Stimulated activated CD8-positive, alpha-beta memory T cell treated with anti-CD3 and anti-CD28 coated beads, Interleukin-7, amount 100 ng/mL, for 48 hours (primary cell): Measurements from ENCODE around the gene IRF6.
A peak's percentile ranks its signal among the peaks of the same experiment; 100 is the strongest.

Source experiments
- DNase-seq, 2 donors: peaks; one replicate each; pipeline ENCODE4 v3.0.0-alpha.2; 2020; ENCODE audit warnings: low read depth in 1 of 2; ENCODE audit errors: extremely low read depth in 1 of 2

Gene IRF6

DNA sequence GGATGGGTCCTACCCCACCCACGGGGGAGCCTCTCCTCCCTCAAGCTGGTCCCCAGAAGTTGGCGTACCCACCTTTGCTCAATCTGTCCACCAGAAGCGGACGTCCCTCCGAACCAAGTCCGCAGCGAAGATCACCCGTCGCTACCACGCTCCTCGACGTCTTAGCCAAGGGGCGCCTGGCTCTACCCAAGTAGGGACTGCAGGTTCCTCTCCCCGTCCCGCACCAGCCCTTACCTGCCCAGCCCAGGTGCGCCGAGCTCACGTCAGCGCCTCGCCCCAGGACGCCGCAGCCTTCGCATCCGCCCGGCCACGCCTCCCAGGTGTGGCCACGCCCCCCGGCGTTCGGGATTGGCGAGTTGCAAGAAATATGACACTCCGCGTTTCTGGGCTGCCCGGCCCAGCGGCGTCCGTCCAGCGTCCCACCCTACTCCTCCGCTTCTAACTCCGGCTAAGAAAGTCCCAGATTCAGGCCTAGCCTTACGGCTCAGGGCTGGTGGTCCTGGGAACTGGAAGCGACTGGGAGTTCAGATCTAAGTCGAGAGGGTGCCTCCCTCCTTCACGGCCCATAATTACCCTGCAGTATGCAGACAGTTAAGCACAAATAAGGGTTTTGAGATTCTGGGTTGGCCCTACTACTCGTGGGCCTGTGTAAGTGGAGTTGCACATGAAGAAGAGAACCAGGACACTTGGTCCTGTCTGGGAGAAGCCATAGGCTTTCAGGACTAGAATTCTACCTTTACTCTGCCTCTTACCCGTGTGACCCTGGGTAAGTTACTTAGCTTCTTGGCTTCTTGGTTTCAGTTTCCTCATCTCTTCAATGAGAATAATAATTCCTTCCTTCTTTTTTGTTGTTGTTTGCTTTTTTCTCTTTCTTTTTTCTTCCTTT lies at the start of gene IRF6:
IRF6 (minus strand) TSS at position 268 of the 886 bp plus-strand sequence. CDS start 4,729 bp downstream, outside the sequence.
- peak; percentile 41 to 50 for DNase-seq

DNA sequence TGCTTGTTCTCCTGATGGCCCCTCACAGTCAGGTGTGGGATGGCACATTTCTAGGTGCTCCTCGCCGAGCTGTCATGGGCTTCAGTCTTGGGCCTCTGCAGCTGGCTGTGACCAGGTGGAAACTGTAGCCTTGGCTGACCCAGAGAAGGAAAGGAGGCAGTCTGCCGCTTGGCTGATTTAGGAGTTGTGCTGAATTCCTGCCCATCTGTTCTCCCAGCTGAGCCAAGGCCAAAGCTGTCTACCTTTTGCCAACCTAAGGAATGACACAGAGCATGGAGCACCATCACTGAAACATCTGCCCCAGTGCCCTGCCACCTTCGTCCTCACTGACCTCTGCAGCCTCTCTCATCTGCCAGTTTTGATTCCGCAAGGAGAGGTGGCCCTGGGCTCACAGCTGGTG lies 49.7 kb upstream of the IRF6 start:
- DNase-seq: no peak

DNA sequence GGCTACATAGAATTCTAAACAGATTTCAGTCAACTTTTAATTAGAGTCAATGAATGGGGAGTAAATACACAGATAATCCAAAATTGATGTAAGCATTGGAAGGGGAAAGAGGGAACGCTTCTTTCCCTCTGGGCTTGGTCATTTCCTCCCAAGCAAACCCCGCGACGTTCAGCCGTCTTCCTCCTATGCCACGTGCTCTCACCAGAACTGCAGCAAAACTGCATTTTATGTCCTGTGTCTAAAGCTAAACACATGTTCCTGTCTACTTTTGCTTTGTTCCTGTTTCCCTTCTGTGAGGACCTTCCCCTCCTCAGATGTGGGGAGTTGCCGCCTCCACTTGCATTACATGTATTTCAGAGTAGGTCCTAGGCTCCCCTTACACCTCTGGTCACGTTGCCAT lies 49.1 kb upstream of the IRF6 start:
- no peak for DNase-seq

- no peak for DNase-seq
Measured at GRCh38 chr1:209854196-209854595, 48.3 kb upstream of the IRF6 start.

GRCh38 chr1:209853676-209854075 lies 47.7 kb upstream of the IRF6 start:
- DNase-seq: no peak

GRCh38 chr1:209850342-209850979 lies 44.5 kb upstream of the IRF6 start:
- DNase-seq: no peak

GRCh38 chr1:209849388-209849787 lies 43.4 kb upstream of the IRF6 start:
- no peak for DNase-seq

- DNase-seq: no peak
Measured at GRCh38 chr1:209845408-209845725, 39.4 kb upstream of the IRF6 start.

DNA sequence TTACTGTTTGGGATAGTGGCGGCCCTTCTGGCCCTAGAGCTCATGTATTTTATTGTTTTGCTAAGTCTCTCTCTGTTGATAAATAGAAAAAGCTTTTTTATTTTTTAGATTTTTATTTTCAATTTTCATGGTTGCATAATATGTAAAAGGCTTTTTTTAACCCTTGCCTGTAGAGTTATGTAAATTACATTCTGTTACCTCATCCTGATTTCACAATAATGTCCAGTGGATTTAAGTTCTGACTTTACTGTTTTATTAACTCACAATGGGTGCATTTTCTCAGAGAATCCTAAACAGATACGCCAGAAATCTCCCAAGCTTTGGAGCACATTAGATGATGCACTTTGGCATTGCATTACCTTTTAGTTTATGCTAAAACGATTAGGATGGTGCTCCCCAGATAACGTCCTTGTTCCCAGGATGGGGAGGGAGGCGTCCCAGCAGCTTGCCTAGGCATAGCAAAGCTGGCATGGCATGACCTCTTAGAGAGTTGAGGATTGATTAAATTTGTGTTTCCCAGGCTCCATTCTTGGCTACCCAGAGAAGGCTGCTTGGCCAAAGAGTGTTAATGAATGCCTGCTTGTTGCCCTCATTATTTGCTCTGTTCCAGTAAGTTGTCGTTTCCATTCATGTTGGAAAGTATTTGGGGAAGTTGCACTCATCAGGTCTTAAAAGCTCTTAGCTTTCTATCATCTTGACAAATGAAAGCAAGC lies 38.9 kb upstream of the IRF6 start:
- DNase-seq: no peak

GRCh38 chr1:209840611-209841010 lies 34.7 kb upstream of the IRF6 start:
- DNase-seq: no peak

DNA sequence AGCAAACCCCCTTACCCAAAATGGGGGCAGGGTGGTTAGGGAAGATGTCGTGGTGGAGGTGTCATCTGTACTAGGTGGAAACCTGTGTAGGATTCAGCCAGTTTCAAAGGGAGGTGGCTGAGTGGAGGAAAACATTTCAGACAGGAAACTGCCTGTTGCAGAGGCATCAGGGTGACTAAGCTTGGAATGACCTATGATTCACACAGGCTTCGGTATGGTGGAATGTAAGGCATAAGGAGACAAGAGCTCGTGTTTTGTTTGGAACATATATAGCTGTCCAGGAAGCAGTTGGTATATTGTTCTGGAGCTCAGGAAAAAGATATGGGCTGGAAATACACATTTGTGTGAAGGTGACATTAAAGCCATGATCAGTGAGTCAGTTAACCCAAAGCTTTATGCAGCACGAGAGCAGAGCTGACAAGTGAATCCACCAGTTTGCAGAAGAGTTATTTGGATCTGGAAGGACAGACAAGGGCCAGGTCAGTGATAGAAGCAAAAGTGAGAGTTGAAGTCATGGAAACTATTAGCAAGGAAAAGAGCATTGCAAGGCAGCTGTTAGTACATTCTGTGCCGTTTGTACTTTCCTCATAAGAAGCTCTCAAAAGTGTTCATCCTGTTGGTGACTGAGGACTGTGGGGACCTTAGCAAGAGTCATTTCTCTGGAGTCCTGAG lies 34.1 kb upstream of the IRF6 start:
- DNase-seq: no peak

GRCh38 chr1:209838537-209838936 lies 32.6 kb upstream of the IRF6 start:
- DNase-seq: no peak

- DNase-seq: no peak
Measured at GRCh38 chr1:209837671-209838070, 31.7 kb upstream of the IRF6 start.

- DNase-seq: peak in 1 of 2 donors; percentile 31
Measured at GRCh38 chr1:209835782-209836298, 29.9 kb upstream of the IRF6 start.

GRCh38 chr1:209831615-209832014 lies 25.7 kb upstream of the IRF6 start:
- DNase-seq: no peak

DNA sequence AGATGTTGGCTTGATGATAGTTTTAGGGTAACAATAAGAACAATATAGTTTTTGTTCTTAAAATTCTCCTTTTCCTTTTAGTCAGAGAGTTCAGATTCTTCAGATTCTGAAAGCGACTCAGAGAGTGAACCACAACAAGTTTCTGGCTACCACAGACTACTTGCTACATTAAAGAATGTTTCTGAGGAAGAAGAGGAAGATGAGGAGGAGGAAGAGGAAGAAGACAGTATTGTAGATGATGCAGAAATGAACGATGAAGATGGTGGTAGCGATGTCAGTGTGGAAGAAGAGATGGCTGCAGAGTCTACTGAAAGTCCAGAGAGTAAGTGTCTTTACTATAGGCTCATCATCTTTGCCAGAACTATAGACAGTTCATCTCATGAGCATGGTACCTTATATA lies 24.8 kb upstream of the IRF6 start:
- DNase-seq: no peak

DNA sequence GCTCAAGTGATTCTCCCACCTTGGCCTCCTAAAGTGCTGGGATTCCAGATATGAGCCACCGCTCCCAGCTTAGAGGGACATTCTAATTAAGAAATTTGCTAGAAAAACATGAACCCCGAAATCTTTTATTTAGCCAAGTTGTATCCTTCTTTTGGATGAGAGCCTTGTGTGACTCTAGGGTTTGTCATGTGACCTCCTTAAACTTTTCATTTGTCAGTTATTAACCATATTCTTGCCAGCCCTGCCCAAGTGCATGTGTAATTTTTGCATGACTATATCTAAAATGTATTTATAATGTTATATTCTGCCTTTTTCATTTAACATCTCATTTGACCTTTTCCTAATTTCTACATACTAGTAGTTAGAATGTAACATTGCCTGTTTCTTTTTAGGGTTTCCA lies 23.8 kb upstream of the IRF6 start:
- DNase-seq: no peak

GRCh38 chr1:209827384-209828262 lies 21.7 kb upstream of the IRF6 start, which contains the start of gene UTP25:
Gene UTP25 (plus strand): TSS chr1:209827972. CDS start chr1:209828064, 92 bp downstream.
- peak; percentile 77 to 91 for DNase-seq

- DNase-seq: no peak
Measured at GRCh38 chr1:209825591-209826434, 19.9 kb upstream of the IRF6 start.
